HEK293 (cell line): ENCODE results near the gene IGLON5.

Experiments used
- CTCF ChIA-PET: fragments of 350-600 bp; formaldehyde crosslinking; extraction: SDS; loops from one replicate; lab custom pipeline; 2021; ENCODE audit warnings: antibody characterized with exemption; lab: Yijun Ruan, JAX
- POLR2A ChIA-PET: fragments of 300-600 bp; formaldehyde crosslinking; extraction: SDS; loops from one replicate; lab custom pipeline; 2020; ENCODE audit warnings: antibody characterized with exemption, inconsistent platforms; lab: Yijun Ruan, JAX
- H3K27ac ChIP-seq: fragments of 200-500 bp; sonication (Bioruptor generic); 2 replicates; pipeline ENCODE4 v1.5.1; 2014; ENCODE audit warnings: low read depth, low read length, control low read depth, inconsistent platforms; ENCODE audit errors: extremely low read depth
- H3K36me3 ChIP-seq, 2 experiments: fragments of 200-500 bp in 1 of 2; sonication (Bioruptor generic) in 1 of 2; 1 replicate in 1 of 2; 2 replicates in 1 of 2; pipeline ENCODE4 v1.5.1; 2014 to 2017; ENCODE audit warnings: inconsistent platforms in 2 of 2, low read length in 2 of 2; ENCODE audit not compliant: control insufficient read depth in 2 of 2, insufficient read depth in 1 of 2
- H3K4me1 ChIP-seq: fragments of 200-500 bp; sonication (Bioruptor generic); 2 replicates; pipeline ENCODE4 v1.5.1; 2014; ENCODE audit warnings: mild to moderate bottlenecking, low read length, inconsistent platforms; ENCODE audit not compliant: control insufficient read depth, insufficient read depth
- H3K4me3 ChIP-seq: 2 replicates; pipeline ENCODE4 v1.5.1; 2011; ENCODE audit warnings: low read depth, mild to moderate bottlenecking, control low read depth, low read length, moderate library complexity
- H3K9me3 ChIP-seq: fragments of 200-500 bp; sonication (Bioruptor generic); 2 replicates; pipeline ENCODE4 v1.5.1; 2014; ENCODE audit warnings: low read depth, low read length, inconsistent platforms; ENCODE audit not compliant: control insufficient read depth, insufficient read depth
- BCL11B ChIP-seq: fragments of 450-650 bp; formaldehyde crosslinking; IDR thresholded peaks from 2 replicates; pipeline ENCODE4 v1.5.1; 2016; ENCODE audit warnings: low read depth, missing biosample characterization, missing genetic modification characterization
- CTCF ChIP-seq: fragments of 450-650 bp; formaldehyde crosslinking; IDR thresholded peaks from 2 replicates; pipeline ENCODE4 v1.5.1; 2016; ENCODE audit warnings: missing biosample characterization, missing genetic modification characterization
- EGR2 ChIP-seq: fragments of 450-650 bp; formaldehyde crosslinking; IDR thresholded peaks from 2 replicates; pipeline ENCODE4 v1.5.1; 2016; ENCODE audit warnings: low read depth, missing biosample characterization, missing genetic modification characterization
- MYNN ChIP-seq: fragments of 450-650 bp; formaldehyde crosslinking; IDR thresholded peaks from 2 replicates; pipeline ENCODE4 v1.5.1; 2016; ENCODE audit warnings: missing biosample characterization, missing genetic modification characterization, borderline replicate concordance
- PRDM6 ChIP-seq: fragments of 450-650 bp; formaldehyde crosslinking; IDR thresholded peaks from 2 replicates; pipeline ENCODE4 v1.5.1; 2017; ENCODE audit warnings: missing biosample characterization, missing genetic modification characterization
- RBAK ChIP-seq: fragments of 450-650 bp; formaldehyde crosslinking; IDR thresholded peaks from 2 replicates; pipeline ENCODE4 v1.5.1; 2016; ENCODE audit warnings: missing biosample characterization, missing genetic modification characterization
- REST ChIP-seq: fragments of 450-650 bp; formaldehyde crosslinking; IDR thresholded peaks from 2 replicates; pipeline ENCODE4 v1.5.1; 2016; ENCODE audit warnings: missing biosample characterization, missing genetic modification characterization
- SP2 ChIP-seq: fragments of 450-650 bp; formaldehyde crosslinking; IDR thresholded peaks from 2 replicates; pipeline ENCODE4 v1.5.1; 2016; ENCODE audit warnings: missing biosample characterization, missing genetic modification characterization
- ZBTB21 ChIP-seq: fragments of 450-650 bp; formaldehyde crosslinking; IDR thresholded peaks from 2 replicates; pipeline ENCODE4 v1.5.1; 2017; ENCODE audit warnings: missing biosample characterization, missing genetic modification characterization
- ZFHX2 ChIP-seq: fragments of 450-650 bp; formaldehyde crosslinking; conservative IDR thresholded peaks from 2 replicates; pipeline ENCODE4 v1.5.1; 2016; ENCODE audit warnings: missing biosample characterization, missing genetic modification characterization
- ZFP37 ChIP-seq: fragments of 450-650 bp; formaldehyde crosslinking; IDR thresholded peaks from 2 replicates; pipeline ENCODE4 v1.5.1; 2016; ENCODE audit warnings: missing biosample characterization, missing genetic modification characterization
- ZFP41 ChIP-seq: fragments of 450-650 bp; formaldehyde crosslinking; IDR thresholded peaks from 2 replicates; pipeline ENCODE4 v1.5.1; 2016; ENCODE audit warnings: missing biosample characterization, missing genetic modification characterization, borderline replicate concordance
- ZNF112 ChIP-seq: fragments of 450-650 bp; formaldehyde crosslinking; IDR thresholded peaks from 2 replicates; pipeline ENCODE4 v1.5.0; 2017; ENCODE audit warnings: missing biosample characterization, missing genetic modification characterization
- ZNF138 ChIP-seq: fragments of 450-650 bp; formaldehyde crosslinking; IDR thresholded peaks from 2 replicates; pipeline ENCODE4 v1.5.1; 2016; ENCODE audit warnings: missing biosample characterization, missing genetic modification characterization, borderline replicate concordance
- ZNF16 ChIP-seq: fragments of 450-650 bp; formaldehyde crosslinking; IDR thresholded peaks from 2 replicates; pipeline ENCODE4 v1.5.1; 2016; ENCODE audit warnings: low read depth, missing biosample characterization, missing genetic modification characterization
- ZNF214 ChIP-seq: fragments of 450-650 bp; formaldehyde crosslinking; IDR thresholded peaks from 2 replicates; pipeline ENCODE4 v1.5.1; 2017; ENCODE audit warnings: missing biosample characterization, mild to moderate bottlenecking, missing genetic modification characterization, borderline replicate concordance
- ZNF24 ChIP-seq: fragments of 450-650 bp; formaldehyde crosslinking; IDR thresholded peaks from 2 replicates; pipeline ENCODE4 v1.5.1; 2016; ENCODE audit warnings: missing biosample characterization, missing genetic modification characterization
- ZNF473 ChIP-seq: fragments of 450-650 bp; formaldehyde crosslinking; IDR thresholded peaks from 2 replicates; pipeline ENCODE4 v1.5.1; 2017; ENCODE audit warnings: missing biosample characterization, missing genetic modification characterization
- ZNF530 ChIP-seq: fragments of 450-650 bp; formaldehyde crosslinking; IDR thresholded peaks from 2 replicates; pipeline ENCODE4 v1.5.1; 2016; ENCODE audit warnings: low read depth, missing biosample characterization, missing genetic modification characterization
- ZNF558 ChIP-seq: fragments of 450-650 bp; formaldehyde crosslinking; IDR thresholded peaks from 2 replicates; pipeline ENCODE4 v1.5.1; 2016; ENCODE audit warnings: missing biosample characterization, missing genetic modification characterization
- ZNF623 ChIP-seq: fragments of 450-650 bp; formaldehyde crosslinking; IDR thresholded peaks from 2 replicates; pipeline ENCODE4 v1.5.1; 2016; ENCODE audit warnings: missing biosample characterization, missing genetic modification characterization
- ZNF707 ChIP-seq: fragments of 450-650 bp; formaldehyde crosslinking; IDR thresholded peaks from 2 replicates; pipeline ENCODE4 v1.5.1; 2016; ENCODE audit warnings: missing biosample characterization, missing genetic modification characterization
- ZNF768 ChIP-seq: fragments of 450-650 bp; formaldehyde crosslinking; IDR thresholded peaks from 2 replicates; pipeline ENCODE4 v1.5.1; 2018; ENCODE audit warnings: missing biosample characterization, mild to moderate bottlenecking, missing genetic modification characterization

The IGLON5 gene

GRCh38 chr19:51341976-51342580 is 30.6 kb downstream of the IGLON5 start, which contains the start of gene VSIG10L:
VSIG10L (minus strand) TSS chr19:51342139; CDS start chr19:51342124, 15 bp downstream.
- Histone ChIP-seq H3K9me3 (no peaks in the 10 kb centered on the region), H3K27ac (no peak within 1 kb of the TSS), H3K4me1 (0 out of 2 replicates have a peak, but pooled peaks cover 8% of the 10 kb centered on the region), H3K4me3 (no peak within 1 kb of the TSS), H3K36me3 (peaks cover 0 to 20% of the 10 kb centered on the region in 2 experiments; a peak in 1 of 3 replicates)
- peak; percentile 83 for TF ChIP-seq REST (tag by site-specific recombination)
- TF ChIP-seq ZNF24 (tag by site-specific recombination) = no peak
- TF ChIP-seq ZNF530 (tag by site-specific recombination) = no peak
- TF ChIP-seq ZNF707 = no peak
- peak; percentile 4; the same call in 1 of the 2 replicates for TF ChIP-seq EGR2 (tag by site-specific recombination)
- peak; percentile 37; the same call in 1 of the 2 replicates for TF ChIP-seq ZFHX2 (tag by site-specific recombination)
- TF ChIP-seq ZBTB21 (tag by site-specific recombination) = no peak
- POLR2A ChIA-PET = interaction anchor here (0.5 to 2.0 kb wide), 5 partner anchors 13 to 26 kb away, joined by 3 to 10 read pairs (median 5); partner anchors contain the start of gene ETFB
- CTCF ChIA-PET = interaction anchor here (0.6 to 2.1 kb wide), 5 partner anchors 17 to 66 kb away, joined by 3 to 6 read pairs (median 3); no protein-coding TSS in a partner anchor

- POLR2A ChIA-PET = interaction anchor here (0.7 to 2.0 kb wide), 4 partner anchors 12 to 25 kb away, joined by 3 to 10 read pairs (median 4); no protein-coding TSS in a partner anchor
- CTCF ChIA-PET = interaction anchor here (1.0 kb wide), 1 partner anchor 185 kb away, joined by 3 read pairs; no protein-coding TSS in a partner anchor
Measured at GRCh38 chr19:51342631-51343569, 31.5 kb downstream of the IGLON5 start.

GRCh38 chr19:51345076-51345620 is 33.7 kb downstream of the IGLON5 start:
- POLR2A ChIA-PET = no interaction called here
- no peak overlapping the region for H3K27ac ChIP-seq
- H3K36me3 ChIP-seq = peaks cover 5 to 29% of the 10 kb centered on the region in 2 experiments; a peak in 2 of 3 replicates
- CTCF ChIA-PET = no interaction called here
- H3K9me3 ChIP-seq = no peaks in the 10 kb centered on the region
- 0 out of 2 replicates have a peak, but pooled peaks cover 2% of the 10 kb centered on the region for H3K4me1 ChIP-seq
- no peak overlapping the region for H3K4me3 ChIP-seq
- TF ChIP-seq RBAK (tag by site-specific recombination) = no peak
- no peak for TF ChIP-seq ZNF473
- no peak for TF ChIP-seq BCL11B (tag by site-specific recombination)
- TF ChIP-seq PRDM6 (tag by site-specific recombination) = no peak
- no peak for TF ChIP-seq MYNN (tag by site-specific recombination)
- no peak for TF ChIP-seq ZNF214 (tag by site-specific recombination)
- TF ChIP-seq ZFP41 (tag by site-specific recombination) = no peak
- TF ChIP-seq ZFP37 (tag by site-specific recombination) = no peak
- no peak for TF ChIP-seq ZNF138 (tag by site-specific recombination)
- TF ChIP-seq ZNF112 (tag by site-specific recombination) = no peak
- TF ChIP-seq ZNF623 (tag by site-specific recombination) = no peak
- no peak for TF ChIP-seq CTCF

More at GRCh38 chr19:51342631-51343569, 31.5 kb downstream of the IGLON5 start:
- no peak overlapping the region for H3K4me3 ChIP-seq
- H3K9me3 ChIP-seq = no peaks in the 10 kb centered on the region
- no peak overlapping the region for H3K27ac ChIP-seq
- TF ChIP-seq ZNF768 (peak; percentile 79), ZNF16 (0 out of 2 replicates have a peak, but pooled peaks have one; percentile 41), ZNF558 (tag by site-specific recombination) (no peak), EGR2 (tag by site-specific recombination) (0 out of 2 replicates have a peak, but pooled peaks have one; percentile 3), SP2 (tag by site-specific recombination) (peak; percentile 16; the same call in 1 of the 2 replicates)
- H3K36me3 ChIP-seq = peaks cover 0 to 27% of the 10 kb centered on the region in 2 experiments; a peak in 2 of 3 replicates
- 0 out of 2 replicates have a peak, but pooled peaks cover 8% of the 10 kb centered on the region for H3K4me1 ChIP-seq
